HepG2 (cell line): Measurements from ENCODE around the gene PLAA. TPM values are rescaled to one million over a fixed set of nuclear protein-coding genes. Genes with fewer than 3 reads are reported as not detected.

Source experiments
- JUN ChIP-seq: sonication (generic); formaldehyde crosslinking; IDR thresholded peaks from 2 replicates; pipeline ENCODE4 v1.4.0; 2020; ENCODE audit warnings: mild to moderate bottlenecking, missing genetic modification reagents
- KDM2A ChIP-seq: sonication (generic); formaldehyde crosslinking; IDR thresholded peaks from 2 replicates; pipeline ENCODE4 v1.4.0; 2020; ENCODE audit warnings: low read depth, missing genetic modification reagents, borderline replicate concordance
- KLF12 ChIP-seq: sonication (generic); formaldehyde crosslinking; IDR thresholded peaks from 2 replicates; pipeline ENCODE4 v1.4.0; 2020; ENCODE audit warnings: missing genetic modification reagents, borderline replicate concordance
- MBD4 ChIP-seq: IDR thresholded peaks from 2 replicates; pipeline ENCODE4 v1.6.1; 2012; ENCODE audit warnings: low read length, inconsistent platforms, borderline replicate concordance
- NR2F6 ChIP-seq, 2 experiments: IDR thresholded peaks; 2 replicates each; pipeline ENCODE4 v1.6.1; 2016; ENCODE audit warnings: antibody characterized with exemption in 1 of 2, mild to moderate bottlenecking in 1 of 2
- RFX1 ChIP-seq: fragments of 450-650 bp; IDR thresholded peaks from 2 replicates; pipeline ENCODE4 v1.6.1; 2017
- SMYD3 ChIP-seq: sonication (generic); formaldehyde crosslinking; IDR thresholded peaks from 2 replicates; pipeline ENCODE4 v1.8.1; 2023; ENCODE audit warnings: mild to moderate bottlenecking, missing genetic modification reagents
- SP4 ChIP-seq: sonication (generic); formaldehyde crosslinking; IDR thresholded peaks from 2 replicates; pipeline ENCODE4 v1.8.1; 2023; ENCODE audit warnings: mild to moderate bottlenecking, missing genetic modification reagents
- ZNF616 ChIP-seq: sonication (generic); formaldehyde crosslinking; IDR thresholded peaks from 2 replicates; pipeline ENCODE4 v1.5.0; 2020; ENCODE audit warnings: low read depth, mild to moderate bottlenecking, missing genetic modification reagents
- ZNF746 ChIP-seq: sonication (generic); formaldehyde crosslinking; IDR thresholded peaks from 2 replicates; pipeline ENCODE4 v1.8.0; 2022; ENCODE audit warnings: mild to moderate bottlenecking, missing genetic modification reagents
- ZSCAN22 ChIP-seq: sonication (generic); formaldehyde crosslinking; IDR thresholded peaks from 2 replicates; pipeline ENCODE4 v1.4.0; 2020; ENCODE audit warnings: mild to moderate bottlenecking, missing genetic modification reagents
- ZZZ3 ChIP-seq: sonication (generic); formaldehyde crosslinking; IDR thresholded peaks from 2 replicates; pipeline ENCODE4 v1.4.0; 2020; ENCODE audit warnings: missing genetic modification reagents, mild to moderate bottlenecking, borderline replicate concordance
- polyA plus RNA-seq, 8 experiments: library from polyadenylated mRNA; depleted of rRNA in 3 of 8; stranded (reverse) in 7 of 8; unstranded in 1 of 8; fragments of >200 nt; fragmentation: Illumina TruSeq in 4 of 8; extraction: Trizol in 4 of 8; gene quantifications; 2 replicates each; pipeline versions ENCODE4 v1.2.1 to v1.2.3, GENCODE V29; 2011 to 2016; ENCODE audit warnings: low read depth in 4 of 8, missing spikeins in 1 of 8, mixed read lengths in 1 of 8; ENCODE audit not compliant: insufficient read depth in 1 of 8
- total RNA-seq, 5 experiments: library from RNA; depleted of rRNA; stranded (reverse); fragments of >200 nt; fragmentation: Illumina TruSeq; extraction: Trizol; gene quantifications; 2 replicates each; pipeline ENCODE4 v1.2.3, GENCODE V29; 2016; ENCODE audit warnings: low read depth in 1 of 5
- TF ChIP-seq, protein P1 (sequence below): sonication (generic); formaldehyde crosslinking; IDR thresholded peaks from 2 replicates; pipeline ENCODE4 v1.5.1; 2020; ENCODE audit warnings: missing genetic modification reagents, mild to moderate bottlenecking, borderline replicate concordance
- TF ChIP-seq, protein P2 (sequence below): IDR thresholded peaks from 2 replicates; pipeline ENCODE4 v1.6.1; 2016; ENCODE audit warnings: low read depth
- TF ChIP-seq, protein P3 (sequence below): sonication (generic); formaldehyde crosslinking; IDR thresholded peaks from 2 replicates; pipeline ENCODE4 v1.9.0; 2021; ENCODE audit warnings: missing genetic modification reagents, mild to moderate bottlenecking, borderline replicate concordance
- TF ChIP-seq, protein P4 (sequence below): sonication (generic); formaldehyde crosslinking; IDR thresholded peaks from 2 replicates; pipeline ENCODE4 v1.5.1; 2020; ENCODE audit warnings: missing genetic modification reagents, mild to moderate bottlenecking, borderline replicate concordance
- TF ChIP-seq, protein P5 (sequence below): sonication (generic); formaldehyde crosslinking; IDR thresholded peaks from 2 replicates; pipeline ENCODE4 v1.4.0; 2020; ENCODE audit warnings: missing genetic modification reagents
- TF ChIP-seq, protein P6 (sequence below): conservative IDR thresholded peaks from 2 replicates; pipeline ENCODE4 v1.6.1; 2018; ENCODE audit warnings: missing genetic modification reagents
- TF ChIP-seq, protein P7 (sequence below): sonication (generic); formaldehyde crosslinking; IDR thresholded peaks from 2 replicates; pipeline ENCODE4 v1.4.0; 2020; ENCODE audit warnings: missing genetic modification reagents, low read depth, mild to moderate bottlenecking, borderline replicate concordance

The PLAA gene
- total and polyA plus RNA-seq, 2 of the 13 experiments (the other 11 are each of a cell fraction or from before 2014, with no cell fraction given): 5.8 to 22.9 TPM

DNA sequence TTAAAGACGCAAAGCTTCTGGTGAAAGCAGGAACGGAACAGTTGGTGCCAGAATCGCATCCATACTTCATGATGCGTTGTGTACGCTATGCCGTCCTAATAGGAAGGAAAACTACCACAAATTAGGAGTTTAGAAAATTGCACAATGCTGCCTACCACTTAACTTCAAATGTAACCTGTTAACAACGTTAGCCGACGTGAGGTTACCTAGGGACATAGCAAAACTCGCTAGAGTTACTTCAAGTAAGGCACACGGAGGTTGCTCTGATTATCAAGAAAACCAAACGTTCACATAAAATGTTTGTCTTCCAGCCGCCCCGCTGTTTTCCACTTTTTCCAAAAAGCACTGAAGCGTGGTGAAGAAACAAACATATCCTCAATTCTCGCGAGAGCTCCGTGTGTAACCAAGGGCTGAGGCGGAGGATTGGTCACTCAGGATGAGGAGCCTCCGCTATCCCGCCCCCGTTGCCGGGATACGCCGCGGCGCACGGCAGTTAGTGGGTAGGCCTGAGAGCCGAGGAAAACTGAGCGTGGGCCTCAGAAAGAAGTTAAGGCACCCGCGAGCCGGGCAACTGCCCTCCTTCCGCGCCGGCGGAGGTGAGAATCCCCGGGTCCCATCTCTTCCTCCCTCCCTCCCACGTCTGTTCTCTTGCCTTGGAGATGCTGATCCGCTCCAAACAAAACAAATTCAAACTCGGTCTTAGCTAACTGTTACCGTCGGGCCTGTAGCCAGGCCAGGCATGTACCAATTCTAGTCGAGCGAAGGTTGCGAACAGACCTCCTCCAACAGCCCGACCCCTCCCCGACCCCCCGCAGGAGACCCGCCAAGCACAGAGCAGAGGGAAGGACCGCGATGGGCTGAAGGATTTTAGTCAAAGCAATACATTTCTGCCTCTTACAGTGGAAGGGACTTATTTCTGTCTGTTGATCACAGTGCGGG lies 9.1 kb upstream of the PLAA start, which contains the start of gene IFT74 (continued):
- TF ChIP-seq, protein P1, sequence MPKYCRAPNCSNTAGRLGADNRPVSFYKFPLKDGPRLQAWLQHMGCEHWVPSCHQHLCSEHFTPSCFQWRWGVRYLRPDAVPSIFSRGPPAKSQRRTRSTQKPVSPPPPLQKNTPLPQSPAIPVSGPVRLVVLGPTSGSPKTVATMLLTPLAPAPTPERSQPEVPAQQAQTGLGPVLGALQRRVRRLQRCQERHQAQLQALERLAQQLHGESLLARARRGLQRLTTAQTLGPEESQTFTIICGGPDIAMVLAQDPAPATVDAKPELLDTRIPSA (CRISPR knock-in tag): no peak; the same call in 1 of the 2 replicates
- TF ChIP-seq ZNF616 (no peak), ZSCAN22 (CRISPR knock-in tag) (no peak), JUN (CRISPR knock-in tag) (no peak), SP4 (CRISPR knock-in tag) (no peak), ZNF746 (CRISPR knock-in tag) (no peak), KLF12 (CRISPR knock-in tag) (no peak), SMYD3 (CRISPR knock-in tag) (no peak), RFX1 (peak; percentile 84), ZZZ3 (CRISPR knock-in tag) (peak; percentile 74; the same call in 1 of the 2 replicates), NR2F6 (IDR thresholded peaks at IDR 0.05) (no peak), NR2F6 (CRISPR knock-in tag; IDR thresholded peaks at IDR 0.05) (no peak), MBD4 (no peak), KDM2A (CRISPR knock-in tag) (peak; percentile 80)
- TF ChIP-seq, protein P2, sequence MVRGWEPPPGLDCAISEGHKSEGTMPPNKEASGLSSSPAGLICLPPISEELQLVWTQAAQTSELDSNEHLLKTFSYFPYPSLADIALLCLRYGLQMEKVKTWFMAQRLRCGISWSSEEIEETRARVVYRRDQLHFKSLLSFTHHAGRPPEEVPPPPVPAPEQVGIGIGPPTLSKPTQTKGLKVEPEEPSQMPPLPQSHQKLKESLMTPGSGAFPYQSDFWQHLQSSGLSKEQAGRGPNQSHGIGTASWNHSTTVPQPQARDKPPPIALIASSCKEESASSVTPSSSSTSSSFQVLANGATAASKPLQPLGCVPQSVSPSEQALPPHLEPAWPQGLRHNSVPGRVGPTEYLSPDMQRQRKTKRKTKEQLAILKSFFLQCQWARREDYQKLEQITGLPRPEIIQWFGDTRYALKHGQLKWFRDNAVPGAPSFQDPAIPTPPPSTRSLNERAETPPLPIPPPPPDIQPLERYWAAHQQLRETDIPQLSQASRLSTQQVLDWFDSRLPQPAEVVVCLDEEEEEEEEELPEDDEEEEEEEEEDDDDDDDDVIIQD (CRISPR knock-in tag): no peak
- TF ChIP-seq, protein P3, sequence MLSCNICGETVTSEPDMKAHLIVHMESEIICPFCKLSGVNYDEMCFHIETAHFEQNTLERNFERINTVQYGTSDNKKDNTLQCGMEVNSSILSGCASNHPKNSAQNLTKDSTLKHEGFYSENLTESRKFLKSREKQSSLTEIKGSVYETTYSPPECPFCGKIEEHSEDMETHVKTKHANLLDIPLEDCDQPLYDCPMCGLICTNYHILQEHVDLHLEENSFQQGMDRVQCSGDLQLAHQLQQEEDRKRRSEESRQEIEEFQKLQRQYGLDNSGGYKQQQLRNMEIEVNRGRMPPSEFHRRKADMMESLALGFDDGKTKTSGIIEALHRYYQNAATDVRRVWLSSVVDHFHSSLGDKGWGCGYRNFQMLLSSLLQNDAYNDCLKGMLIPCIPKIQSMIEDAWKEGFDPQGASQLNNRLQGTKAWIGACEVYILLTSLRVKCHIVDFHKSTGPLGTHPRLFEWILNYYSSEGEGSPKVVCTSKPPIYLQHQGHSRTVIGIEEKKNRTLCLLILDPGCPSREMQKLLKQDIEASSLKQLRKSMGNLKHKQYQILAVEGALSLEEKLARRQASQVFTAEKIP (CRISPR knock-in tag): no peak
- TF ChIP-seq, protein P4, sequence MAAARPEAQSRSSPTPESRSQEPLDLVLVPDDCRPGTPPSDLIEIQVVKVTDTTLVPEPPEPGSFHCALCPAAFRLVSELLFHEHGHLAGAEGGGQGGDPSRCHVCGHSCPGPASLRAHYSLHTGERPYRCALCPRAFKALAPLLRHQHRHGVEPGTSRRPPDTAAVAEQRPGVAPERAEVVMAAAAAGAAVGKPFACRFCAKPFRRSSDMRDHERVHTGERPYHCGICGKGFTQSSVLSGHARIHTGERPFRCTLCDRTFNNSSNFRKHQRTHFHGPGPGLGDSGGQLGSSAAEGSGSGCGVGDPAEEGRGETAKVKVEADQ (CRISPR knock-in tag): no peak
- TF ChIP-seq, protein P5, sequence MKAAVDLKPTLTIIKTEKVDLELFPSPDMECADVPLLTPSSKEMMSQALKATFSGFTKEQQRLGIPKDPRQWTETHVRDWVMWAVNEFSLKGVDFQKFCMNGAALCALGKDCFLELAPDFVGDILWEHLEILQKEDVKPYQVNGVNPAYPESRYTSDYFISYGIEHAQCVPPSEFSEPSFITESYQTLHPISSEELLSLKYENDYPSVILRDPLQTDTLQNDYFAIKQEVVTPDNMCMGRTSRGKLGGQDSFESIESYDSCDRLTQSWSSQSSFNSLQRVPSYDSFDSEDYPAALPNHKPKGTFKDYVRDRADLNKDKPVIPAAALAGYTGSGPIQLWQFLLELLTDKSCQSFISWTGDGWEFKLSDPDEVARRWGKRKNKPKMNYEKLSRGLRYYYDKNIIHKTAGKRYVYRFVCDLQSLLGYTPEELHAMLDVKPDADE (CRISPR knock-in tag): no peak
- TF ChIP-seq, protein P6, sequence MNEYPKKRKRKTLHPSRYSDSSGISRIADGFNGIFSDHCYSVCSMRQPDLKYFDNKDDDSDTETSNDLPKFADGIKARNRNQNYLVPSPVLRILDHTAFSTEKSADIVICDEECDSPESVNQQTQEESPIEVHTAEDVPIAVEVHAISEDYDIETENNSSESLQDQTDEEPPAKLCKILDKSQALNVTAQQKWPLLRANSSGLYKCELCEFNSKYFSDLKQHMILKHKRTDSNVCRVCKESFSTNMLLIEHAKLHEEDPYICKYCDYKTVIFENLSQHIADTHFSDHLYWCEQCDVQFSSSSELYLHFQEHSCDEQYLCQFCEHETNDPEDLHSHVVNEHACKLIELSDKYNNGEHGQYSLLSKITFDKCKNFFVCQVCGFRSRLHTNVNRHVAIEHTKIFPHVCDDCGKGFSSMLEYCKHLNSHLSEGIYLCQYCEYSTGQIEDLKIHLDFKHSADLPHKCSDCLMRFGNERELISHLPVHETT (CRISPR knock-in tag): no peak
- TF ChIP-seq, protein P7, sequence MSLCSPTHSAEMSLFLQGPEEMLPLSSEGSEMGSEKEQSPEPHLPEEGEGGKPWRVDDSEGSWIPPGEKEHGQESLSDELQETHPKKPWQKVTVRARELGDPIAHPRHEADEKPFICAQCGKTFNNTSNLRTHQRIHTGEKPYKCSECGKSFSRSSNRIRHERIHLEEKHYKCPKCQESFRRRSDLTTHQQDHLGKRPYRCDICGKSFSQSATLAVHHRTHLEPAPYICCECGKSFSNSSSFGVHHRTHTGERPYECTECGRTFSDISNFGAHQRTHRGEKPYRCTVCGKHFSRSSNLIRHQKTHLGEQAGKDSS (CRISPR knock-in tag): no peak
